ENCODE data around the gene KIAA1217. TPM values are rescaled to one million over a fixed set of nuclear protein-coding genes. Genes with fewer than 3 reads are reported as not detected.

Gene KIAA1217
- polyA plus RNA-seq, 1 of the 3 experiments (the other 2 are of a cell fraction): 7.2 TPM

DNA sequence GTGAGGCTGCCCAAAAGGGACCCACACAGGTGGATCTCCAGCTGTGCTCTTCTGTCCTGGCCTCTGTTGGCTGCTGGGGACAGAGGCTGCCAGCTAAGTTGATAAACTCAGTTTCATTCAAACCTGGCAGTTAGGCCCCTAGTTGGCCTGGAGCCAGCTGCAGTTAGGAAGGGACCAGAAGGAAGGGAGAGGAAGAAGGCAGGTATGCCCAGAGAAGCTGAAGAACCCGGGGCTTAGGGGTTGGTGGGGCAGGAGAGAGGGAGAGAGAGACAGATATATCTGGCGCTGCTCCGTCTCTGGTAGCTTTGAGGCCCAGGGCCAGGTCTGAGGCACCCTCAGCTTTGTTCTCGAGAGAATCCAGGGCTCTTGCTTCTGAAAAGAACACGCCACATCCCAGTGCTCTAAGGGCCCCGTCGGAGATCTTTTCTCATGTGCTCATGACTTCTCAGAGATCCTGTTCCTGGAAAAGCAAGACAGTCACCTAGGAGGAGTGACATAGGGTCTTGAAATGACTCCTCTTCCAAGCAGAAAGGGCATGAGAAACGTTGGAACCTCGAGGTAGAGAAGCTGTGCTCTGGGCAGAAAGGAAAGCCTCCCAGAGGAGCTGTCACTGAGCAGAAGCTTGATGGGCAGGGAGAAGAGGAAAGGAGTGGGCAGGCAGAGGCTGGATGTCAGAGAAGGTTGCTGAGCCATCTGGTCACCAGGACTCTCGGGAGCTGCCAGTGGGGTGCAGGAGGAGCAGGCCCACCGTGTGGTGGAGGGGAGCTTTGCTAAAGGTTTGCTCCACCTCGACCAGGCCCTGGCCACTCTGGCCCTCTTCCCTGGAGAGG lies 361.1 kb downstream of the KIAA1217 start:
- H2AFZ ChIP-seq (ENCODE audit: low read depth): no peak overlapping the region
- no peak for TF ChIP-seq RCOR1 (IDR thresholded peaks at IDR 0.05; ENCODE audit: low read length)
- TF ChIP-seq EZH2phosphoT487 (IDR thresholded peaks at IDR 0.05; ENCODE audit: borderline replicate concordance, low read depth): no peak
- TF ChIP-seq TEAD4 (IDR thresholded peaks at IDR 0.05; ENCODE audit: borderline replicate concordance, insufficient read depth): no peak
- no peak for TF ChIP-seq NRF1 (IDR thresholded peaks at IDR 0.05; ENCODE audit: low read depth, low read length)
- TF ChIP-seq RAD21 (IDR thresholded peaks at IDR 0.05; ENCODE audit: low read length): no peak
- TF ChIP-seq, protein P1, sequence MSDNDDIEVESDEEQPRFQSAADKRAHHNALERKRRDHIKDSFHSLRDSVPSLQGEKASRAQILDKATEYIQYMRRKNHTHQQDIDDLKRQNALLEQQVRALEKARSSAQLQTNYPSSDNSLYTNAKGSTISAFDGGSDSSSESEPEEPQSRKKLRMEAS (IDR thresholded peaks at IDR 0.05; ENCODE audit: low read depth): no peak
- no peak for TF ChIP-seq GATA2 (CRISPR knock-in tag; IDR thresholded peaks at IDR 0.05)
- no peak for TF ChIP-seq RFX5 (IDR thresholded peaks at IDR 0.05; ENCODE audit: low read length)
- TF ChIP-seq POLR2AphosphoS5 (IDR thresholded peaks at IDR 0.05; ENCODE audit: low read depth, low read length): no peak
- H3K9me2 ChIP-seq: no peaks in the 10 kb centered on the region
- H3K79me2 ChIP-seq (ENCODE audit: insufficient read depth): no peaks in the 10 kb centered on the region
- CTCF ChIA-PET: interaction anchor here (1.3 kb wide), 1 partner anchor 14 kb away, joined by 5 read pairs; no protein-coding TSS in a partner anchor
- H3K9ac ChIP-seq: no peak overlapping the region
- H3K9me3 ChIP-seq: no peaks in the 10 kb centered on the region
- no peaks in the 10 kb centered on the region; a peak in 1 of 4 replicates for H3K4me1 ChIP-seq (ENCODE audit: control insufficient read depth in 1 of 2, insufficient read depth in 2 of 2, low read depth in 1 of 2, low read length in 1 of 2)
- H3F3A ChIP-seq (replicated peaks; ENCODE audit: insufficient read depth): no peaks in the 10 kb centered on the region
- no peaks in the 10 kb centered on the region for H3K27me3 ChIP-seq (ENCODE audit: insufficient read depth)
- H3K4me2 ChIP-seq: no peak overlapping the region
- DNase-seq: no peak
- 60% methylated on average over 12 of the region's 12 CpGs for WGBS (ENCODE audit: low lambda C conversion rate)
- no peak overlapping the region for H3K27ac ChIP-seq (ENCODE audit: low read depth in 2 of 2, low read length in 1 of 2)
- no peak overlapping the region for H3K4me3 ChIP-seq (ENCODE audit: low read depth in 2 of 2, low read length in 1 of 2)
- H4K20me1 ChIP-seq (ENCODE audit: insufficient read depth): no peaks in the 10 kb centered on the region
- POLR2A ChIA-PET: no interaction called here
- H3K36me3 ChIP-seq (replicated peaks in 1 of 2; ENCODE audit: control insufficient read depth in 1 of 2, insufficient read depth in 2 of 2, low read length in 1 of 2): no peaks in the 10 kb centered on the region

DNA sequence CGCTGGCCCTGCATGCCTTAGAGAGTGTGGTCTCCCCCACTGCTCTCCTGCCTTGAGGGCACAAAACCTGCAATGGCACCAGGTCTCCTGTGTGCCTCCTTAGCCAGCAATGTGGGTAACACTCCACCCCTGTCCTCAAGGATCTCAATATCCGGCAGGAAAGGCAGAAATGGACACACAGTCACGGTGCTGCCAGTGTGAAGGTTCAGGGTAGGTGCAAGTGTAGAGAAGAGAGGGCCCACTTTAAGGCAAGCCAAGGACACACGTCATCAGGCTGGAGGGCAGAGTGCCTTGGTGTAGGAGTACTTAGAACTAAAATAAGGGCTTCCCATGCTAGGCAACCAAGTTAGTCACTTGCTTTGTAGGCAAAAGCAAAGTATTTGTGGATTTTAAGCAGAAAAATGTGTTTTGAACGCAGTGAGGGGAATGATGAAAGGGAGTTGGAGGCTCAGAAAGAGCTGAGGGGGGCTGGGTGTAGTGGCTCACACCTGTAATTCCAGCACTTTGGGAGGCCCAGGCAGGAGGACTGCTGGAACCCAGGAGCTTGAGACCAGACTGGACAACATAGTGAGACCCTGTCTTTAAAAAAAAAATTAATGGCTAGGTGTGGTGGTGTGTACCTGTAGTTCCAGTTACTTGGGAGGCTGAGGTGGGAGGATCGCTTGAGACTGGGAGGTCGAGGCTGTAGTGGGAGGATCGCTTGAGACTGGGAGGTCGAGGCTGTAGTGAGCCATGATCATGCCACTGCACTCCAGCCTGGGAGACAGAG lies 361.9 kb downstream of the KIAA1217 start:
- POLR2A ChIA-PET: no interaction called here
- no peak for TF ChIP-seq RAD21 (IDR thresholded peaks at IDR 0.05; ENCODE audit: low read length)
- TF ChIP-seq, protein P2, sequence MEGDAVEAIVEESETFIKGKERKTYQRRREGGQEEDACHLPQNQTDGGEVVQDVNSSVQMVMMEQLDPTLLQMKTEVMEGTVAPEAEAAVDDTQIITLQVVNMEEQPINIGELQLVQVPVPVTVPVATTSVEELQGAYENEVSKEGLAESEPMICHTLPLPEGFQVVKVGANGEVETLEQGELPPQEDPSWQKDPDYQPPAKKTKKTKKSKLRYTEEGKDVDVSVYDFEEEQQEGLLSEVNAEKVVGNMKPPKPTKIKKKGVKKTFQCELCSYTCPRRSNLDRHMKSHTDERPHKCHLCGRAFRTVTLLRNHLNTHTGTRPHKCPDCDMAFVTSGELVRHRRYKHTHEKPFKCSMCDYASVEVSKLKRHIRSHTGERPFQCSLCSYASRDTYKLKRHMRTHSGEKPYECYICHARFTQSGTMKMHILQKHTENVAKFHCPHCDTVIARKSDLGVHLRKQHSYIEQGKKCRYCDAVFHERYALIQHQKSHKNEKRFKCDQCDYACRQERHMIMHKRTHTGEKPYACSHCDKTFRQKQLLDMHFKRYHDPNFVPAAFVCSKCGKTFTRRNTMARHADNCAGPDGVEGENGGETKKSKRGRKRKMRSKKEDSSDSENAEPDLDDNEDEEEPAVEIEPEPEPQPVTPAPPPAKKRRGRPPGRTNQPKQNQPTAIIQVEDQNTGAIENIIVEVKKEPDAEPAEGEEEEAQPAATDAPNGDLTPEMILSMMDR (IDR thresholded peaks at IDR 0.05): no peak
- TF ChIP-seq, protein P1 (IDR thresholded peaks at IDR 0.05; ENCODE audit: low read depth): no peak
- no peak for TF ChIP-seq POLR2AphosphoS5 (IDR thresholded peaks at IDR 0.05; ENCODE audit: low read depth, low read length)
- TF ChIP-seq TAF1 (IDR thresholded peaks at IDR 0.05; ENCODE audit: borderline replicate concordance, low read depth, low read length): no peak
- no peak for TF ChIP-seq SIN3A (IDR thresholded peaks at IDR 0.05; ENCODE audit: borderline replicate concordance, low read depth, low read length)
- no peak for TF ChIP-seq RCOR1 (IDR thresholded peaks at IDR 0.05; ENCODE audit: low read length)
- DNase-seq: no peak
- Histone ChIP-seq H3K27ac (ENCODE audit: low read depth in 2 of 2, low read length in 1 of 2) (no peak overlapping the region), H4K20me1 (ENCODE audit: insufficient read depth) (no peaks in the 10 kb centered on the region), H3K9me2 (no peaks in the 10 kb centered on the region), H3K79me2 (ENCODE audit: insufficient read depth) (no peaks in the 10 kb centered on the region), H3K9me3 (no peaks in the 10 kb centered on the region), H3K9ac (no peak overlapping the region), H3K36me3 (replicated peaks in 1 of 2; ENCODE audit: control insufficient read depth in 1 of 2, insufficient read depth in 2 of 2, low read length in 1 of 2) (no peaks in the 10 kb centered on the region), H3F3A (replicated peaks; ENCODE audit: insufficient read depth) (no peaks in the 10 kb centered on the region), H3K27me3 (ENCODE audit: insufficient read depth) (no peaks in the 10 kb centered on the region), H3K4me3 (ENCODE audit: low read depth in 2 of 2, low read length in 1 of 2) (no peak overlapping the region), H3K4me1 (ENCODE audit: control insufficient read depth in 1 of 2, insufficient read depth in 2 of 2, low read depth in 1 of 2, low read length in 1 of 2) (no peaks in the 10 kb centered on the region; a peak in 1 of 4 replicates), H2AFZ (ENCODE audit: low read depth) (no peak overlapping the region), H3K4me2 (no peak overlapping the region)
- WGBS (ENCODE audit: low lambda C conversion rate): 58% methylated on average over 8 of the region's 9 CpGs
- CTCF ChIA-PET: interaction anchor here (1.3 to 1.6 kb wide), 2 partner anchors 13 to 14 kb away, joined by 5 read pairs; no protein-coding TSS in a partner anchor
